Esophagus (tissue), 2 donors: ENCODE measurements around the gene NLRC5. TPM values are rescaled to one million over a fixed set of nuclear protein-coding genes. Genes with fewer than 3 reads are reported as not detected.

Experiments used
- H3K27ac ChIP-seq, 2 donors: one replicate each; pipeline ENCODE4 v1.5.1; 2013; ENCODE audit warnings: low read depth in 2 of 2, mild to moderate bottlenecking in 2 of 2, inconsistent platforms in 1 of 2, low read length in 1 of 2, moderate library complexity in 1 of 2
- H3K27me3 ChIP-seq, 2 donors: one replicate each; pipeline ENCODE4 v1.6.1; 2013; ENCODE audit warnings: low read length in 2 of 2, control low read depth in 1 of 2, mild to moderate bottlenecking in 1 of 2; ENCODE audit not compliant: insufficient read depth in 2 of 2, control insufficient read depth in 1 of 2
- H3K36me3 ChIP-seq, 2 donors: one replicate each; pipeline ENCODE4 v1.6.1; 2013; ENCODE audit warnings: low read length in 1 of 2; ENCODE audit not compliant: control insufficient read depth in 2 of 2, insufficient read depth in 2 of 2
- H3K4me1 ChIP-seq, 2 donors: one replicate each; pipeline ENCODE4 v1.6.1; 2013; ENCODE audit warnings: low read length in 1 of 2; ENCODE audit not compliant: control insufficient read depth in 2 of 2, insufficient read depth in 2 of 2
- H3K4me3 ChIP-seq, 2 donors: one replicate each; pipeline ENCODE4 v1.5.1; 2013; ENCODE audit warnings: low read length in 2 of 2, mild to moderate bottlenecking in 2 of 2, low read depth in 1 of 2, moderate library complexity in 1 of 2
- H3K9me3 ChIP-seq, 2 donors: one replicate each; pipeline ENCODE4 v1.6.1; 2013; ENCODE audit warnings: mild to moderate bottlenecking in 2 of 2, low read depth in 1 of 2, low read length in 1 of 2, moderate library complexity in 1 of 2; ENCODE audit not compliant: control insufficient read depth in 2 of 2, insufficient read depth in 1 of 2
- WGBS, 2 donors: extraction: QIAGEN DNeasy Blood & Tissue Kit; methylation state at CpG; one replicate each; pipeline ENCODE4 v1.1.7; 2013; 5-methylcytosine and 5-hydroxymethylcytosine counted together
- polyA plus RNA-seq, 2 donors: library from polyadenylated mRNA; stranded (reverse); fragments of 200-250 nt; gene quantifications; one replicate each; pipeline ENCODE4 v1.2.3, GENCODE V29; 2013
- donor health status: healthy with polysubstance abuse.
- donor health status: Bipolar disorder and iron deficiency.

NLRC5 gene
- polyA plus RNA-seq, 2 donors: 11.3 to 21.7 TPM

GRCh38 chr16:57132470-57132869, 143.1 kb downstream of the NLRC5 start:
- WGBS, 2 donors: 76 to 92% methylated on average over 1 of the region's 1 CpG
- H3K4me1 ChIP-seq: peaks cover 2 to 9% of the 10 kb centered on the region in 2 donors
- H3K4me3 ChIP-seq: no peak overlapping the region
- no peaks in the 10 kb centered on the region for H3K9me3 ChIP-seq
- H3K27ac ChIP-seq: peak overlapping the region in 1 of 2 donors; percentile 16
- H3K27me3 ChIP-seq: no peaks in the 10 kb centered on the region
- peaks cover 0 to 4% of the 10 kb centered on the region in 2 donors for H3K36me3 ChIP-seq

GRCh38 chr16:57133031-57133430, 143.7 kb downstream of the NLRC5 start:
- H3K27me3 ChIP-seq: no peaks in the 10 kb centered on the region
- H3K4me1 ChIP-seq: peaks cover 2 to 9% of the 10 kb centered on the region in 2 donors
- no peaks in the 10 kb centered on the region for H3K9me3 ChIP-seq
- H3K36me3 ChIP-seq: peaks cover 0 to 4% of the 10 kb centered on the region in 2 donors
- H3K27ac ChIP-seq: no peak overlapping the region
- H3K4me3 ChIP-seq: no peak overlapping the region
- whole genome bisulfite sequencing, 2 donors: 70 to 76% methylated on average over 4 of the region's 4 CpGs

Other genes with a start within 250 kb of the NLRC5 start
- under 1 TPM; 0.04 to 0.06 TPM for gene SLC12A3, start 124.3 kb upstream of the NLRC5 start, polyA plus RNA-seq
- gene HERPUD1, start 57.4 kb upstream of the NLRC5 start, polyA plus RNA-seq: 10 to 100 TPM; 25.6 to 45.4 TPM
- gene CETP, start 27.6 kb upstream of the NLRC5 start, polyA plus RNA-seq: under 1 TPM in 1 of 2 donors, not detected in 1; 0.06 TPM
- 10 to 100 TPM; 18.3 to 24.5 TPM for gene CPNE2, start 103.0 kb downstream of the NLRC5 start, polyA plus RNA-seq
- 10 to 100 TPM; 50.4 to 50.6 TPM for gene PSME3IP1, start 196.5 kb downstream of the NLRC5 start, polyA plus RNA-seq
- 1 to 10 TPM; 7.5 to 9.8 TPM for gene RSPRY1, start 196.8 kb downstream of the NLRC5 start, polyA plus RNA-seq